Gastrocnemius medialis (tissue), 4 donors: ENCODE results near the gene FZD2. TPM values are rescaled to one million over a fixed set of nuclear protein-coding genes. Genes with fewer than 3 reads are reported as not detected.

Experiments used
- ATAC-seq, 2 donors: fragments of 150-250 bp; one replicate each; pipeline ENCODE4 v1.9.1; 2016
- DNase-seq, 2 donors: peaks; one replicate each; pipeline ENCODE4 v3.0.0-alpha.2; 2019
- H3K27ac ChIP-seq, 4 donors: fragments of 200-600 bp; sonication (generic); 1 replicate in 1 of 4; 2 replicates in 3 of 4; pipeline ENCODE4 v1.5.1; 2016 to 2018; ENCODE audit warnings: mild to moderate bottlenecking in 2 of 4, moderate library complexity in 1 of 4
- H3K27me3 ChIP-seq, 3 donors: fragments of 200-600 bp; sonication (generic) in 2 of 3; 1 replicate in 1 of 3; 2 replicates in 2 of 3; pipeline versions ENCODE4 v1.5.1 to v1.6.0; 2016 to 2019; ENCODE audit warnings: mild to moderate bottlenecking in 1 of 3, moderate library complexity in 1 of 3
- H3K36me3 ChIP-seq, 2 donors: fragments of 200-600 bp; sonication (generic) in 1 of 2; one replicate each; pipeline ENCODE4 v1.5.1; 2017 to 2018
- H3K4me1 ChIP-seq, 2 donors: fragments of 200-600 bp; sonication (generic) in 1 of 2; one replicate each; pipeline ENCODE4 v1.5.1; 2016 to 2017; ENCODE audit warnings: mild to moderate bottlenecking in 2 of 2
- H3K4me3 ChIP-seq, 4 donors: fragments of 200-600 bp; sonication (generic) in 3 of 4; 1 replicate in 1 of 4; 2 replicates in 3 of 4; pipeline ENCODE4 v1.5.1; 2016 to 2019; ENCODE audit warnings: mild to moderate bottlenecking in 2 of 4
- H3K9me3 ChIP-seq, 3 donors: fragments of 200-600 bp; sonication (generic) in 2 of 3; 1 replicate in 1 of 3; 2 replicates in 2 of 3; pipeline ENCODE4 v1.5.1; 2016 to 2019
- CTCF ChIP-seq, 5 experiments: fragments of 450-650 bp in 3 of 5; fragments of 200-600 bp in 2 of 5; sonication (generic) in 2 of 5; IDR thresholded peaks in 4 of 5; conservative IDR thresholded peaks in 1 of 5; 1 replicate in 4 of 5; 2 replicates in 1 of 5; pipeline ENCODE4 v1.5.1; 2016 to 2019; ENCODE audit warnings: antibody characterized with exemption in 5 of 5, mild to moderate bottlenecking in 3 of 5, moderate library complexity in 3 of 5
- POLR2A ChIP-seq, 2 donors: fragments of 450-650 bp; IDR thresholded peaks; one replicate each; pipeline ENCODE4 v1.6.1; 2017; ENCODE audit warnings: antibody characterized with exemption in 2 of 2, mild to moderate bottlenecking in 2 of 2, moderate library complexity in 2 of 2
- in situ Hi-C, 4 donors: fragments of 200-750 bp; cut with MboI; loops; one replicate each; pipeline versions ENCODE4 v1.15.0 to v1.8.0; 2017; ENCODE audit warnings: low sequenced_read_pairs in 4 of 4
- intact Hi-C: fragments of 100-400 bp; cut with DNase I; formaldehyde crosslinking; loops from one replicate; pipeline ENCODE4 v1.15.1; 2023; ENCODE audit warnings: low total_unique reads
- total RNA-seq, 4 donors: library from RNA; depleted of rRNA; stranded (reverse); fragments of >200 nt; gene quantifications; one replicate each; pipeline versions ENCODE4 v1.1.0 to v1.2.3, GENCODE V29; 2016

FZD2 gene
- total RNA-seq, 4 donors from 2014 or later: 0.31 to 0.68 (median 0.58) TPM; not detected in 1

- TF ChIP-seq CTCF (IDR thresholded peaks at IDR 0.05 in 4 of 5, conservative IDR thresholded peaks at IDR 0.05 in 1 of 5) (no peak), POLR2A (IDR thresholded peaks at IDR 0.05) (no peak)
- Histone ChIP-seq H3K27ac (no peak overlapping the region), H3K27me3 (peaks cover 0 to 8% (median 3%) of the 10 kb centered on the region in 3 donors), H3K4me3 (no peak overlapping the region), H3K9me3 (no peaks in the 10 kb centered on the region), H3K36me3 (no peaks in the 10 kb centered on the region), H3K4me1 (no peaks in the 10 kb centered on the region)
- in situ Hi-C loops (no loop called here), intact Hi-C loops (no loop called here)
- DNase-seq: no peak
- ATAC-seq: no peak
Observed at GRCh38 chr17:44575403-44575802, 18.1 kb downstream of the FZD2 start.

- intact Hi-C loops: no loop called here
Observed at GRCh38 chr17:44578947-44579346, 21.7 kb downstream of the FZD2 start.

GRCh38 chr17:44581868-44582267 is 24.6 kb downstream of the FZD2 start:
- no peak overlapping the region for H3K27ac ChIP-seq
- DNase-seq (no peak), ATAC-seq (no peak)
- no peaks in the 10 kb centered on the region for H3K36me3 ChIP-seq
- peaks cover 3 to 20% (median 12%) of the 10 kb centered on the region in 3 donors for H3K27me3 ChIP-seq
- TF ChIP-seq CTCF (IDR thresholded peaks at IDR 0.05 in 4 of 5, conservative IDR thresholded peaks at IDR 0.05 in 1 of 5) (no peak), POLR2A (IDR thresholded peaks at IDR 0.05) (no peak)
- no peak overlapping the region for H3K4me3 ChIP-seq
- in situ Hi-C loops (no loop called here), intact Hi-C loops (no loop called here)
- no peaks in the 10 kb centered on the region for H3K4me1 ChIP-seq
- H3K9me3 ChIP-seq: no peaks in the 10 kb centered on the region

More at GRCh38 chr17:44578947-44579346, 21.7 kb downstream of the FZD2 start:
- Histone ChIP-seq H3K4me3 (no peak overlapping the region), H3K27ac (no peak overlapping the region), H3K9me3 (no peaks in the 10 kb centered on the region), H3K27me3 (peaks cover 3 to 20% (median 12%) of the 10 kb centered on the region in 3 donors), H3K4me1 (no peaks in the 10 kb centered on the region), H3K36me3 (no peaks in the 10 kb centered on the region)
- TF ChIP-seq POLR2A (IDR thresholded peaks at IDR 0.05) (no peak), CTCF (IDR thresholded peaks at IDR 0.05 in 4 of 5, conservative IDR thresholded peaks at IDR 0.05 in 1 of 5) (no peak)
- in situ Hi-C loops: no loop called here
- ATAC-seq (no peak), DNase-seq (no peak)

GRCh38 chr17:44584443-44584842 is 27.2 kb downstream of the FZD2 start:
- ATAC-seq: no peak
- intact Hi-C loops: no loop called here

More at GRCh38 chr17:44584443-44584842, 27.2 kb downstream of the FZD2 start:
- Histone ChIP-seq H3K36me3 (no peaks in the 10 kb centered on the region), H3K27ac (no peak overlapping the region), H3K4me3 (no peak overlapping the region), H3K27me3 (peaks cover 3 to 20% (median 12%) of the 10 kb centered on the region in 3 donors), H3K4me1 (no peaks in the 10 kb centered on the region), H3K9me3 (no peaks in the 10 kb centered on the region)
- TF ChIP-seq CTCF (IDR thresholded peaks at IDR 0.05 in 4 of 5, conservative IDR thresholded peaks at IDR 0.05 in 1 of 5): no peak
- TF ChIP-seq POLR2A (IDR thresholded peaks at IDR 0.05): no peak
- in situ Hi-C loops: no loop called here
- no peak for DNase-seq
